ENCODE measurements around the gene CSTB. TPM values are rescaled to one million over a fixed set of nuclear protein-coding genes. Genes with fewer than 3 reads are reported as not detected.
A peak's percentile ranks its signal among the peaks of the same experiment; 100 is the strongest.

CSTB gene
- total RNA-seq, 1 donor from 2014 or later, result 7.1 TPM

DNA sequence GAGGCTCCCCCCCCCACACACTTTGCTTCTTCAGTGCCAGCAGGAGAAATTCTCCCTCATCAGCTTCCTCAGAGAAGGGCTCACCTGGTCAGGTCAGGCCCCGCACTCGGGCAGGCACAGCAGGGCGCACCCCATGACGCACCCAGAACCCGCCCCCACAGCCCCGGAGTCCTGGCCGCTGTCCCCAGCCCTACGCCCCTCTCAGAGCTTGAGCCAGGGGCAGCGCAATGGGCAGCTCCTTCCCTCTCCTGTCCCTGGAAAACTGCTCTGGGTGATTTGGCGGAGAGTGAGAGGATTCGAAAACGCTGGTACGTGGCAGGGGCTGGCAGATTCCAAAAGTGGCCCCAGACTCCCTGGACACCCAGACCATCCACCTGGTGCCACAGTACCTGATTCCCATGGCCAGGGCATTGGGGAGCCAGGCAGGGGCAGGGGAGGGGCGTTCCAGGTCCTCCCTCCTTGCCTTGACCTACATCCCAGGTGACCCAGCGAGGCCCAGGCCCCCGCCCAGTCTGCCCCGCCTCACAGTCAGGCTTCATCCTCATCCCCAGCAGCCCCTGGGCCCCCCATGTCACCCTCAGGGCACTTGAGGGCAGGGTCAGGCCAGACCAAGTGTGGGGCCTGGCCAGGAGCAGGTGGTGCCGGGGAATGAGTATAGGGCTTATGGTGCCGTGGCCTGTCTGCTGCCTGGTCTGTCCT lies 37.0 kb upstream of the CSTB start:
- no peak for TF ChIP-seq EZH2 (IDR thresholded peaks at IDR 0.05)
- no peak for TF ChIP-seq EZH2phosphoT487 (IDR thresholded peaks at IDR 0.05)
- TF ChIP-seq, protein P1, sequence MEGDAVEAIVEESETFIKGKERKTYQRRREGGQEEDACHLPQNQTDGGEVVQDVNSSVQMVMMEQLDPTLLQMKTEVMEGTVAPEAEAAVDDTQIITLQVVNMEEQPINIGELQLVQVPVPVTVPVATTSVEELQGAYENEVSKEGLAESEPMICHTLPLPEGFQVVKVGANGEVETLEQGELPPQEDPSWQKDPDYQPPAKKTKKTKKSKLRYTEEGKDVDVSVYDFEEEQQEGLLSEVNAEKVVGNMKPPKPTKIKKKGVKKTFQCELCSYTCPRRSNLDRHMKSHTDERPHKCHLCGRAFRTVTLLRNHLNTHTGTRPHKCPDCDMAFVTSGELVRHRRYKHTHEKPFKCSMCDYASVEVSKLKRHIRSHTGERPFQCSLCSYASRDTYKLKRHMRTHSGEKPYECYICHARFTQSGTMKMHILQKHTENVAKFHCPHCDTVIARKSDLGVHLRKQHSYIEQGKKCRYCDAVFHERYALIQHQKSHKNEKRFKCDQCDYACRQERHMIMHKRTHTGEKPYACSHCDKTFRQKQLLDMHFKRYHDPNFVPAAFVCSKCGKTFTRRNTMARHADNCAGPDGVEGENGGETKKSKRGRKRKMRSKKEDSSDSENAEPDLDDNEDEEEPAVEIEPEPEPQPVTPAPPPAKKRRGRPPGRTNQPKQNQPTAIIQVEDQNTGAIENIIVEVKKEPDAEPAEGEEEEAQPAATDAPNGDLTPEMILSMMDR (IDR thresholded peaks at IDR 0.05), result no peak
- Histone ChIP-seq H3F3A (ENCODE audit: low read depth) (peaks cover 9% of the 10 kb centered on the region), H3K4me3 (no peak overlapping the region), H3K9ac (no peak overlapping the region), H4K20me1 (ENCODE audit: low read depth) (no peaks in the 10 kb centered on the region), H2AFZ (replicated peaks) (no peak overlapping the region), H3K36me3 (no peaks in the 10 kb centered on the region), H3K4me1 (peaks cover 18% of the 10 kb centered on the region), H3K27ac (no peak overlapping the region), H3K27me3 (no peaks in the 10 kb centered on the region), H3K9me3 (ENCODE audit: low read depth) (no peaks in the 10 kb centered on the region), H3K79me2 (ENCODE audit: low read depth) (no peaks in the 10 kb centered on the region), H3K4me2 (no peak overlapping the region)
- H3K4me3 Mint-ChIP-seq, result no peak overlapping the region
- no peak overlapping the region for H3K27ac Mint-ChIP-seq
- DNase-seq (ENCODE audit: low spot score), result no peak
- no peaks in the 10 kb centered on the region for H3K36me3 Mint-ChIP-seq
- no peaks in the 10 kb centered on the region for H3K9me3 Mint-ChIP-seq
- peaks cover 9% of the 10 kb centered on the region for H3K4me1 Mint-ChIP-seq
- peaks cover 12% of the 10 kb centered on the region for H3K27me3 Mint-ChIP-seq (ENCODE audit: insufficient read depth, low read depth)

DNA sequence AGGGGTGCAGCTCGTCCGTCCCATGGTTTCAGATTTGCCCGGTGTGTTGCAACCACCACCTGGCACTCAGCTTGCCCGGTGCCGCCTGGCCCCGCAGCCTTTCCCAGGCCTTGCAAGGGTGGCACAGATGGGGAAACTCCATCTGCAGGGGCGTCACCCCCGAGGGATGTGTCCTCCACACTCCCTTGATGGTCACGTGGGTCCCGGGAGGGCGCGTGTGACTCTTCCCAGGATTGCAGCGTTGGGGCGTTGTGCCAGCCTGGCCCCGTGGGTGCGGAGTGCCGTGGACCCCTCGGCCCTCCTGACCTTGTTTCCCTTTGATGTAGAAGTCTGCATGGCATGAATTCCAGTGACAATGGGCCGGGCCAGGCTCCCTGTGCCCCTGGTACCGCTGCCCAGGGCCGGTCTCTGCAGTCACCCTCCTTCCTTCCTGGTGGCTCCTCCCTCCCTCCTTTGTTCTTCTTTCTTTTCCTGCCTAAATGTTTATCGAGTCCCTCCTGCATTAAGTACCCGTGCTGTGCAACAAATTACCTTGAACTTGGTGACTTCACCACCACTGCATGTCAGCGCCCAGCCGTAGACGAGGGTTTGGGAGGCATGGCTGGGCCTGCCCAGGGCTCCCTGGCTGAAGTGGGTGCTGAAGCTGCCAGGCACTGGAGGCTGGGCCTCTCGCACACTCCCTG lies 36.2 kb upstream of the CSTB start:
- Histone ChIP-seq H3F3A (ENCODE audit: low read depth) (peaks cover 9% of the 10 kb centered on the region), H3K27me3 (no peaks in the 10 kb centered on the region), H4K20me1 (ENCODE audit: low read depth) (no peaks in the 10 kb centered on the region), H3K36me3 (no peaks in the 10 kb centered on the region), H3K79me2 (ENCODE audit: low read depth) (no peaks in the 10 kb centered on the region), H3K4me1 (peaks cover 18% of the 10 kb centered on the region), H3K4me2 (no peak overlapping the region), H2AFZ (replicated peaks) (no peak overlapping the region), H3K27ac (no peak overlapping the region), H3K9me3 (ENCODE audit: low read depth) (no peaks in the 10 kb centered on the region), H3K4me3 (no peak overlapping the region), H3K9ac (no peak overlapping the region)
- Mint-ChIP-seq H3K36me3 (no peaks in the 10 kb centered on the region), H3K4me1 (peaks cover 9% of the 10 kb centered on the region), H3K27me3 (ENCODE audit: insufficient read depth, low read depth) (peaks cover 10% of the 10 kb centered on the region), H3K4me3 (no peak overlapping the region), H3K9me3 (no peaks in the 10 kb centered on the region), H3K27ac (no peak overlapping the region)
- no peak for DNase-seq (ENCODE audit: low spot score)
- TF ChIP-seq EZH2 (IDR thresholded peaks at IDR 0.05) (no peak), EZH2phosphoT487 (IDR thresholded peaks at IDR 0.05) (no peak)
- TF ChIP-seq, protein P1 (IDR thresholded peaks at IDR 0.05), result no peak

DNA sequence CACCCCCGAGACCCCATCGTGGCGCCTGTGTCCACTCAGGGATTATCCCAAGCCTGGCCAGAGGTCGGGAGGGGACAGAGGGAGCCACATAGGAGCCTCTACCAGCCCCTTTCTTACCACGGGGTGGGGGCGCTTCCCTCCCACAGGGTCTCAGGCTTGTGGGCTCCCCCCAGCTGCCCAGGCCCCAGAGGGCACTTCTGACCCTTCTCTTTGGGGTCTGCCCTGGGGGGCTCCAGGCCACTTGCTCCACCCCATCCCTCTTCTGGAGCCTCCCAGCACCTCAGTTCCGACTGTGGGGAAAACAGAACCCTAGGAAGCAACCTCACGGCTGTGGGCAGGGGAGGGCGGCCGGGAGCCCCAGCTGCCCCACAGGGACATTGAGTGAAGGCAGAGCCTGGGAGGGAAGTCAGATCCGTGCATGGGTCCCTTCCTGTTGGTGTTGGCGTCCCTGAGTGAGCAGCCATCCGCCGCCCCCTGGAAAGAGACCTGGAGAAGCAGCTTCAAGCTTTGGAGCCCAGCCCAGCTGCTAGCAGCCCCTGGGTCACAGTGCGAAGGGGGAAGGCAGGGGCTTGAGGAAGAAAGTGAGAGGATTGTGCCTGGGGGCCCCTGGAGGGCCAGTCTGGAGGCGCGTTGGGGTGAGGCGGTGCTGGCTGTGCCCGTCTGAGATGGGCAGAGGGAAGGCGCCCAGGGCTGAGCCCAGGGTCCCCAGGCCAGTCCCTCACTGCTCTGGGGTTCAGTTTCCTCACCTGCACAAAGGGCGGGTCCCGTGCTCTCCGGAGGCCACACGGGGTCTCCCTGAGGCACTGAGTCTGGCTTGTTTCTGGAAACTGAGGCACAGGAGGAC lies 35.4 kb upstream of the CSTB start:
- Histone ChIP-seq H2AFZ (replicated peaks) (no peak overlapping the region), H3K9ac (no peak overlapping the region), H3K4me3 (no peak overlapping the region), H3K27me3 (no peaks in the 10 kb centered on the region), H3K9me3 (ENCODE audit: low read depth) (no peaks in the 10 kb centered on the region), H3K27ac (no peak overlapping the region), H3F3A (ENCODE audit: low read depth) (peaks cover 9% of the 10 kb centered on the region), H3K36me3 (no peaks in the 10 kb centered on the region), H3K4me2 (peak overlapping the region; percentile 56), H3K79me2 (ENCODE audit: low read depth) (no peaks in the 10 kb centered on the region), H4K20me1 (ENCODE audit: low read depth) (no peaks in the 10 kb centered on the region), H3K4me1 (peaks cover 18% of the 10 kb centered on the region)
- Mint-ChIP-seq H3K4me3 (no peak overlapping the region), H3K27me3 (ENCODE audit: insufficient read depth, low read depth) (peaks cover 10% of the 10 kb centered on the region), H3K4me1 (peaks cover 9% of the 10 kb centered on the region), H3K27ac (no peak overlapping the region), H3K9me3 (no peaks in the 10 kb centered on the region), H3K36me3 (no peaks in the 10 kb centered on the region)
- no peak for DNase-seq (ENCODE audit: low spot score)
- TF ChIP-seq, protein P1 (IDR thresholded peaks at IDR 0.05), result no peak
- TF ChIP-seq EZH2phosphoT487 (IDR thresholded peaks at IDR 0.05) (no peak), EZH2 (IDR thresholded peaks at IDR 0.05) (no peak)
